ENCODE measurements around the gene MTARC2. TPM values are rescaled to one million over a fixed set of nuclear protein-coding genes. Genes with fewer than 3 reads are reported as not detected.
"Not testable (repeated sequence)": the region's sequence is repeated elsewhere in the genome, so short reads cannot be mapped to it uniquely, and the experiment has no call there.

MTARC2 gene
- total RNA-seq, 2 donors from 2014 or later: 12.3 to 14.5 TPM

- Histone ChIP-seq H3K9me3 (ENCODE audit: control insufficient read depth, low read length) (peaks cover 4% of the 10 kb centered on the region), H3K4me3 (ENCODE audit: low read length) (no peak overlapping the region), H3K27me3 (ENCODE audit: control insufficient read depth, insufficient read depth, low read length, poor library complexity, severe bottlenecking) (no peaks in the 10 kb centered on the region), H3K27ac (ENCODE audit: low read depth, low read length) (no peak overlapping the region), H3K36me3 (ENCODE audit: control insufficient read depth, insufficient read depth, low read length) (no peaks in the 10 kb centered on the region), H3K4me1 (ENCODE audit: control insufficient read depth, insufficient read depth, low read length) (no peaks in the 10 kb centered on the region), H3K9ac (ENCODE audit: extremely low read depth, low read length, poor library complexity, severe bottlenecking) (no peak overlapping the region)
- no peak for TF ChIP-seq CTCF (conservative IDR thresholded peaks at IDR 0.05)
- Mint-ChIP-seq H3K36me3 (ENCODE audit: low read depth) (no peaks in the 10 kb centered on the region), H3K4me1 (peaks cover 10% of the 10 kb centered on the region), H3K9me3 (no peaks in the 10 kb centered on the region), H3K27me3 (ENCODE audit: insufficient read depth) (peaks cover 5% of the 10 kb centered on the region), H3K4me3 (no peak overlapping the region), H3K27ac (no peak overlapping the region)
- 95 to 97% methylated on average over 4 to 7 of the region's 7 CpGs for WGBS, 2 experiments (ENCODE audit: insufficient coverage in 1 of 2, insufficient read length in 1 of 2)
- DNase-seq: no peak
These were observed 15.5 kb upstream of the MTARC2 start for GRCh38 chr1:220732621-220733020.

- Histone ChIP-seq H3K4me1 (ENCODE audit: control insufficient read depth, insufficient read depth, low read length) (no peaks in the 10 kb centered on the region), H3K9ac (ENCODE audit: extremely low read depth, low read length, poor library complexity, severe bottlenecking) (no peak overlapping the region), H3K27me3 (ENCODE audit: control insufficient read depth, insufficient read depth, low read length, poor library complexity, severe bottlenecking) (no peaks in the 10 kb centered on the region), H3K27ac (ENCODE audit: low read depth, low read length) (no peak overlapping the region), H3K4me3 (ENCODE audit: low read length) (no peak overlapping the region), H3K9me3 (ENCODE audit: control insufficient read depth, low read length) (peaks cover 4% of the 10 kb centered on the region), H3K36me3 (ENCODE audit: control insufficient read depth, insufficient read depth, low read length) (no peaks in the 10 kb centered on the region)
- peak; percentile 97 for DNase-seq
- peaks cover 7% of the 10 kb centered on the region for H3K27me3 Mint-ChIP-seq (ENCODE audit: insufficient read depth)
- TF ChIP-seq CTCF (conservative IDR thresholded peaks at IDR 0.05): peak; percentile 93
- no peak overlapping the region for H3K27ac Mint-ChIP-seq
- H3K4me3 Mint-ChIP-seq: no peak overlapping the region
- no peaks in the 10 kb centered on the region for H3K36me3 Mint-ChIP-seq (ENCODE audit: low read depth)
- H3K4me1 Mint-ChIP-seq: peaks cover 12% of the 10 kb centered on the region
- no peaks in the 10 kb centered on the region for H3K9me3 Mint-ChIP-seq
- 17 to 100% methylated on average over 1 to 15 of the region's 15 CpGs for WGBS, 2 experiments (ENCODE audit: insufficient coverage in 1 of 2, insufficient read length in 1 of 2)
These were observed 15.0 kb upstream of the MTARC2 start for GRCh38 chr1:220733086-220733601.

- 91 to 93% methylated on average over 7 to 10 of the region's 11 CpGs for WGBS, 2 experiments (ENCODE audit: insufficient coverage in 1 of 2, insufficient read length in 1 of 2)
- Histone ChIP-seq H3K36me3 (ENCODE audit: control insufficient read depth, insufficient read depth, low read length) (no peaks in the 10 kb centered on the region), H3K9me3 (ENCODE audit: control insufficient read depth, low read length) (peaks cover 4% of the 10 kb centered on the region), H3K4me1 (ENCODE audit: control insufficient read depth, insufficient read depth, low read length) (no peaks in the 10 kb centered on the region), H3K27me3 (ENCODE audit: control insufficient read depth, insufficient read depth, low read length, poor library complexity, severe bottlenecking) (no peaks in the 10 kb centered on the region), H3K4me3 (ENCODE audit: low read length) (no peak overlapping the region), H3K9ac (ENCODE audit: extremely low read depth, low read length, poor library complexity, severe bottlenecking) (no peak overlapping the region), H3K27ac (ENCODE audit: low read depth, low read length) (no peak overlapping the region)
- H3K27me3 Mint-ChIP-seq (ENCODE audit: insufficient read depth): peaks cover 7% of the 10 kb centered on the region
- H3K27ac Mint-ChIP-seq: no peak overlapping the region
- no peak overlapping the region for H3K4me3 Mint-ChIP-seq
- H3K4me1 Mint-ChIP-seq: peaks cover 12% of the 10 kb centered on the region
- no peak for TF ChIP-seq CTCF (conservative IDR thresholded peaks at IDR 0.05)
- H3K36me3 Mint-ChIP-seq (ENCODE audit: low read depth): no peaks in the 10 kb centered on the region
- no peak for DNase-seq
- no peaks in the 10 kb centered on the region for H3K9me3 Mint-ChIP-seq
These were observed 13.4 kb upstream of the MTARC2 start for GRCh38 chr1:220734571-220735326.

- WGBS, 2 experiments (ENCODE audit: insufficient coverage in 1 of 2, insufficient read length in 1 of 2): 82 to 98% methylated on average over 4 to 5 of the region's 7 CpGs
- H3K4me1 ChIP-seq (ENCODE audit: control insufficient read depth, insufficient read depth, low read length); H3K27ac Mint-ChIP-seq; H3K27ac ChIP-seq (ENCODE audit: low read depth, low read length); H3K9ac ChIP-seq (ENCODE audit: extremely low read depth, low read length, poor library complexity, severe bottlenecking); H3K4me3 Mint-ChIP-seq; H3K36me3 ChIP-seq (ENCODE audit: control insufficient read depth, insufficient read depth, low read length); H3K9me3 Mint-ChIP-seq; H3K36me3 Mint-ChIP-seq (ENCODE audit: low read depth); H3K9me3 ChIP-seq (ENCODE audit: control insufficient read depth, low read length); H3K4me3 ChIP-seq (ENCODE audit: low read length); DNase-seq; H3K27me3 ChIP-seq (ENCODE audit: control insufficient read depth, insufficient read depth, low read length, poor library complexity, severe bottlenecking): not testable (repeated sequence)
- Mint-ChIP-seq H3K27me3 (ENCODE audit: insufficient read depth) (peaks cover 10% of the 10 kb centered on the region), H3K4me1 (peaks cover 12% of the 10 kb centered on the region)
These were observed 11.8 kb upstream of the MTARC2 start for GRCh38 chr1:220736283-220736682.
